ENCODE measurements around the gene PIGS. TPM values are rescaled to one million over a fixed set of nuclear protein-coding genes. Genes with fewer than 3 reads are reported as not detected.

PIGS gene
- total RNA-seq, 1 experiment from 2014 or later: 50.9 TPM

DNA sequence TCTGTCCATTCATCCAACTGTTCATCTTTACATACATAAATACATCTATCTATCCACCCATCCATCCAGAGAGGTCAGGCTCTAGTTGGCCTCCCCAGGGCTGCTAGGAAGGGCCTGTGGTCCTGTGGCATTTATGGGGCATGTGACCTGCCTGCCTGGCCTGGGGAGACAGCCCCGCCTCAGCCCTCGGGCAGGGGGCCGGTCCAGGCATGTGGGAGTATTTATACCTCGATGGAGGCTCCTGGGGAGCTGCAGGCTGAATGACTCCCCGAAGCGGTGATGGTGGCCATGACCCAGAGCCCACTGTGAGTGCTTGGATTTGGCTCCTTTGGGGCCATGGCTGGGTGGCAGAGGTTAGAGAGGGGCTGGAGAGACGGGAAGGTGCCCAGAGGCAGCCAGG is 57.8 kb downstream of the PIGS start:
- Mint-ChIP-seq H3K9me3 (ENCODE audit: low read depth, unreplicated experiment) (no peaks in the 10 kb centered on the region), H3K36me3 (ENCODE audit: insufficient read depth, unreplicated experiment) (no peaks in the 10 kb centered on the region), H3K4me3 (ENCODE audit: low read depth, unreplicated experiment) (no peak overlapping the region), H3K27me3 (ENCODE audit: unreplicated experiment) (peaks cover 92% of the 10 kb centered on the region), H3K4me1 (ENCODE audit: low read depth, unreplicated experiment) (peaks cover 2% of the 10 kb centered on the region), H3K27ac (ENCODE audit: unreplicated experiment) (no peak overlapping the region)
- BruUV-seq (replicated peaks): no TSS peak
- CTCF ChIA-PET: no interaction called here
- DNase-seq: no peak
- intact Hi-C loops (cut with micrococcal nuclease; ENCODE audit: unreplicated experiment): no loop called here
- TF ChIP-seq, protein P1, sequence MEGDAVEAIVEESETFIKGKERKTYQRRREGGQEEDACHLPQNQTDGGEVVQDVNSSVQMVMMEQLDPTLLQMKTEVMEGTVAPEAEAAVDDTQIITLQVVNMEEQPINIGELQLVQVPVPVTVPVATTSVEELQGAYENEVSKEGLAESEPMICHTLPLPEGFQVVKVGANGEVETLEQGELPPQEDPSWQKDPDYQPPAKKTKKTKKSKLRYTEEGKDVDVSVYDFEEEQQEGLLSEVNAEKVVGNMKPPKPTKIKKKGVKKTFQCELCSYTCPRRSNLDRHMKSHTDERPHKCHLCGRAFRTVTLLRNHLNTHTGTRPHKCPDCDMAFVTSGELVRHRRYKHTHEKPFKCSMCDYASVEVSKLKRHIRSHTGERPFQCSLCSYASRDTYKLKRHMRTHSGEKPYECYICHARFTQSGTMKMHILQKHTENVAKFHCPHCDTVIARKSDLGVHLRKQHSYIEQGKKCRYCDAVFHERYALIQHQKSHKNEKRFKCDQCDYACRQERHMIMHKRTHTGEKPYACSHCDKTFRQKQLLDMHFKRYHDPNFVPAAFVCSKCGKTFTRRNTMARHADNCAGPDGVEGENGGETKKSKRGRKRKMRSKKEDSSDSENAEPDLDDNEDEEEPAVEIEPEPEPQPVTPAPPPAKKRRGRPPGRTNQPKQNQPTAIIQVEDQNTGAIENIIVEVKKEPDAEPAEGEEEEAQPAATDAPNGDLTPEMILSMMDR (IDR thresholded peaks at IDR 0.05; ENCODE audit: unreplicated experiment): no peak

DNA sequence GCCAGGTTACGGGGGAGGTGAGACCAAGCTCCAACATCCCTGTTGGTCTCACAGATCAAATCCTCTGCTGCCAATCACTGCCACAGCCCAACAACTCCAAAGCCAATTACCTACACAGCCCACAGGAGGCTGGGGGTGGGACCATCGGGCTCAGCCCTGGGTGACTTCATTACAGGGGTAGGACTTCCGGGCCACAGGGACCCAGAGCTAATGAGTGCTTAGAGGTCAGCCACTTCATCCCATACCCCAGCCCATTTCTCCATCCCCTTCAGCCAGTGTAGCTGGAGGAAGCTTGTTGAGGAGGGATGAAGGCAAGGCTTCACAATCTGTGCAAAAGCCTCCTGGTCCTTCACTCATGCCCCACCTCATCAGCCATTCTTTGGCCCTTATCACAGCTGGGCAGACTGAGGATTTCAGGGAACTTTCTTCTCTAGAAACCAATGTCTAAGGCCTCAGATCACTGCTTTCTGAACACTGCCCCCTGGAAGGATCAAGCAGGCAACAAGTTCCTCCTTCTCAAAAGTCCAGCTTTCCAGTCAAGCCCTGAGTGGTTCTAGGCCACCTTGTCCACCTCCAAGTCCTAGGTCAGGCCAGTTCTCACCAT is 59.4 kb downstream of the PIGS start:
- BruUV-seq (replicated peaks): no TSS peak
- H3K27me3 Mint-ChIP-seq (ENCODE audit: unreplicated experiment): peaks cover 98% of the 10 kb centered on the region
- TF ChIP-seq, protein P1 (IDR thresholded peaks at IDR 0.05; ENCODE audit: unreplicated experiment): no peak
- no peaks in the 10 kb centered on the region for H3K36me3 Mint-ChIP-seq (ENCODE audit: insufficient read depth, unreplicated experiment)
- H3K27ac Mint-ChIP-seq (ENCODE audit: unreplicated experiment): no peak overlapping the region
- CTCF ChIA-PET: no interaction called here
- no peaks in the 10 kb centered on the region for H3K9me3 Mint-ChIP-seq (ENCODE audit: low read depth, unreplicated experiment)
- DNase-seq: no peak
- intact Hi-C loops (cut with micrococcal nuclease; ENCODE audit: unreplicated experiment): no loop called here
- H3K4me3 Mint-ChIP-seq (ENCODE audit: low read depth, unreplicated experiment): no peak overlapping the region
- peaks cover 6% of the 10 kb centered on the region for H3K4me1 Mint-ChIP-seq (ENCODE audit: low read depth, unreplicated experiment)

DNA sequence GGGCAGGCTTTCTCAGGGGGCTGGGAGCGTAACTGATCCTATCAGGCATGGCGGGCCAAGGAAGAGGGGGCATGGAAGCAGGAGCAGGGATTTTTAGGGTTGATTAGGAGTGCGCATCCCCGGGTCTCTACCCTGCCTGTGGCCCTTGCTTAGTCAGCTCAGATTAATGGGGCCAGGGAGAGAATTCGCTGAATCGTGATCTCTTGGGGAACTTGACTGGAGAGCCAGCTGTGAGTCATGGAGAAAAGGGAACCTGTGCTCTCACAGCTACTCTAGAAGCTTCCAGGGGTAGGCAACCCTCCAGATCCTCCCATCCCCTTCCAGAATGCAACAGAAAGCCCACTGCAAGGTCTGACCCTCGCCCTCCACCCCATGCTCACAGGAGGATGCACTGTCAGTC is 61.5 kb downstream of the PIGS start:
- Mint-ChIP-seq H3K9me3 (ENCODE audit: low read depth, unreplicated experiment) (no peaks in the 10 kb centered on the region), H3K36me3 (ENCODE audit: insufficient read depth, unreplicated experiment) (no peaks in the 10 kb centered on the region), H3K27me3 (ENCODE audit: unreplicated experiment) (peaks cover 100% of the 10 kb centered on the region), H3K27ac (ENCODE audit: unreplicated experiment) (no peak overlapping the region), H3K4me1 (ENCODE audit: low read depth, unreplicated experiment) (peaks cover 6% of the 10 kb centered on the region), H3K4me3 (ENCODE audit: low read depth, unreplicated experiment) (no peak overlapping the region)
- intact Hi-C loops (cut with micrococcal nuclease; ENCODE audit: unreplicated experiment): no loop called here
- BruUV-seq (replicated peaks): no TSS peak
- DNase-seq: no peak
- TF ChIP-seq, protein P1 (IDR thresholded peaks at IDR 0.05; ENCODE audit: unreplicated experiment): no peak
- CTCF ChIA-PET: no interaction called here

DNA sequence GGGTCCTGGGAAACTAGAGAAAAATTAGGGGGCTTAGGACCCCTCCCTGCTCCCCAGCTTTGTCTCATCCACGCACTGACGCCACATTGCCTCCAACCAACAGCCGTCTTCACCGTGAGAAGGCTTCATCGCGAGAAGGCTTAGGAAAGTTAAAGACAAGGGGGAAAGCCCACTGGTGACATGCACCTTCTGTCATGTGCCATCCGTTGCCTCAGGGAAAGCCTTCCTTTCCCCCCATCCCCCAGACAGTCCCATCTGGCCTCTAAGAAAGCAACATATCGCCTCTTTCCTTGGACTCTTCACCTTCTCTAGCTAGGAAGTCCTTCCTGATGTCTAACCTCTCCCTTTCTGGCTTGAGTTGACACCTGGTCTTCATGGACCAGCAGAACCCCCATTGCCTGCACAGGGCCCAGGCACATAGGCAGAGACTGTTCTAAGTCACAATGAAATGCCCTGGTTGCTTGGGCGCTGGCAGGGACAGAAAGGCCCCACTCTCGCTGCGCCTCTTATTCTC is 63.1 kb downstream of the PIGS start:
- no peaks in the 10 kb centered on the region for H3K36me3 Mint-ChIP-seq (ENCODE audit: insufficient read depth, unreplicated experiment)
- H3K27me3 Mint-ChIP-seq (ENCODE audit: unreplicated experiment): peaks cover 98% of the 10 kb centered on the region
- CTCF ChIA-PET: interaction anchor here (0.7 kb wide), 1 partner anchor 1102 kb away, joined by 5 read pairs; no protein-coding TSS in a partner anchor
- intact Hi-C loops (cut with micrococcal nuclease; ENCODE audit: unreplicated experiment): no loop called here
- H3K27ac Mint-ChIP-seq (ENCODE audit: unreplicated experiment): no peak overlapping the region
- no peak overlapping the region for H3K4me3 Mint-ChIP-seq (ENCODE audit: low read depth, unreplicated experiment)
- BruUV-seq (replicated peaks): no TSS peak
- no peak for DNase-seq
- no peaks in the 10 kb centered on the region for H3K9me3 Mint-ChIP-seq (ENCODE audit: low read depth, unreplicated experiment)
- peaks cover 6% of the 10 kb centered on the region for H3K4me1 Mint-ChIP-seq (ENCODE audit: low read depth, unreplicated experiment)
- TF ChIP-seq, protein P1 (IDR thresholded peaks at IDR 0.05; ENCODE audit: unreplicated experiment): no peak
